AG09309 (cell line): ENCODE data around the gene HIPK2.
A peak's percentile ranks its signal among the peaks of the same experiment; 100 is the strongest.

Experiments
- DNase-seq: peaks from one replicate; pipeline ENCODE4 v3.0.0-alpha.2; 2010; ENCODE audit warnings: low read depth
- H3K4me3 ChIP-seq: 2 replicates; pipeline ENCODE4 v1.5.1; 2011; ENCODE audit warnings: mild to moderate bottlenecking, low read depth, low read length, moderate library complexity; ENCODE audit not compliant: control insufficient read depth
- CTCF ChIP-seq: IDR thresholded peaks from 2 replicates; pipeline ENCODE4 v1.5.1; 2011; ENCODE audit warnings: mild to moderate bottlenecking, low read depth, low read length, inconsistent platforms; ENCODE audit not compliant: insufficient read depth, control insufficient read depth; ENCODE audit errors: missing control alignments

HIPK2 gene

GRCh38 chr7:139681463-139681755 is 96.4 kb downstream of the HIPK2 start:
- DNase-seq: no peak

GRCh38 chr7:139680676-139681462 is 96.9 kb downstream of the HIPK2 start:
- no peak overlapping the region for H3K4me3 ChIP-seq
- DNase-seq: peak; percentile 89

More at GRCh38 chr7:139681463-139681755, 96.4 kb downstream of the HIPK2 start:
- H3K4me3 ChIP-seq: no peak overlapping the region
- TF ChIP-seq CTCF: no peak

GRCh38 chr7:139679731-139680594 is 97.8 kb downstream of the HIPK2 start:
- DNase-seq: no peak
- no peak overlapping the region for H3K4me3 ChIP-seq

More at GRCh38 chr7:139680676-139681462, 96.9 kb downstream of the HIPK2 start:
- TF ChIP-seq CTCF: no peak

GRCh38 chr7:139676390-139676789 is 101.4 kb downstream of the HIPK2 start:
- TF ChIP-seq CTCF: no peak
- DNase-seq: no peak
- no peak overlapping the region for H3K4me3 ChIP-seq

More at GRCh38 chr7:139679731-139680594, 97.8 kb downstream of the HIPK2 start:
- no peak for TF ChIP-seq CTCF

GRCh38 chr7:139675127-139676125 is 102.4 kb downstream of the HIPK2 start:
- DNase-seq: no peak
- TF ChIP-seq CTCF: no peak
- H3K4me3 ChIP-seq: no peak overlapping the region

GRCh38 chr7:139674752-139675126 is 103.1 kb downstream of the HIPK2 start:
- no peak for DNase-seq
- no peak overlapping the region for H3K4me3 ChIP-seq
- TF ChIP-seq CTCF: no peak
